GM18519 (cell line): ENCODE results near the gene RYR1.
"Not testable (repeated sequence)": the region's sequence is repeated elsewhere in the genome, so short reads cannot be mapped to it uniquely, and the experiment has no call there.

ENCODE experiments used
- ATAC-seq: cut with Tn5 transposase; IDR thresholded peaks from one replicate; pipeline ENCODE4 v1.9.1; 2021; ENCODE audit warnings: mild to moderate bottlenecking, moderate library complexity; ENCODE audit not compliant: unreplicated experiment, low FRiP score

RYR1 gene

GRCh38 chr19:38507551-38508127 is 74.1 kb downstream of the RYR1 start:
- ATAC-seq = no peak

- ATAC-seq = no peak
Observed at GRCh38 chr19:38508507-38508906, 75.0 kb downstream of the RYR1 start.

- no peak for ATAC-seq
Observed at GRCh38 chr19:38509027-38509426, 75.5 kb downstream of the RYR1 start.

- ATAC-seq = no peak
Observed at GRCh38 chr19:38511074-38511708, 77.7 kb downstream of the RYR1 start.

GRCh38 chr19:38512277-38512676 is 78.8 kb downstream of the RYR1 start:
- no peak for ATAC-seq

- not testable (repeated sequence) for ATAC-seq
Observed at GRCh38 chr19:38513156-38513555, 79.7 kb downstream of the RYR1 start.

GRCh38 chr19:38513762-38514167 is 80.3 kb downstream of the RYR1 start:
- ATAC-seq = no peak

- no peak for ATAC-seq
Observed at GRCh38 chr19:38514812-38515633, 81.5 kb downstream of the RYR1 start.

GRCh38 chr19:38515896-38516295 is 82.4 kb downstream of the RYR1 start:
- ATAC-seq = no peak

- ATAC-seq = no peak
Observed at GRCh38 chr19:38516802-38517201, 83.3 kb downstream of the RYR1 start.

- no peak for ATAC-seq
Observed at GRCh38 chr19:38517321-38517720, 83.8 kb downstream of the RYR1 start.

GRCh38 chr19:38517980-38518379 is 84.5 kb downstream of the RYR1 start:
- ATAC-seq = not testable (repeated sequence)

GRCh38 chr19:38519168-38519567 is 85.7 kb downstream of the RYR1 start:
- ATAC-seq = no peak

- ATAC-seq = no peak
Observed at GRCh38 chr19:38519988-38520387, 86.5 kb downstream of the RYR1 start.

GRCh38 chr19:38522915-38523314 is 89.4 kb downstream of the RYR1 start:
- no peak for ATAC-seq

GRCh38 chr19:38523319-38523718 is 89.8 kb downstream of the RYR1 start:
- no peak for ATAC-seq

- ATAC-seq = no peak
Observed at GRCh38 chr19:38524369-38524768, 90.9 kb downstream of the RYR1 start.

- no peak for ATAC-seq
Observed at GRCh38 chr19:38524994-38525634, 91.6 kb downstream of the RYR1 start.

GRCh38 chr19:38526430-38526829 is 92.9 kb downstream of the RYR1 start:
- ATAC-seq = no peak

GRCh38 chr19:38527466-38528136 is 94.1 kb downstream of the RYR1 start:
- ATAC-seq = no peak
